Smooth muscle cell (in vitro differentiated cells): ENCODE data around the gene OSBPL3. TPM values are rescaled to one million over a fixed set of nuclear protein-coding genes. Genes with fewer than 3 reads are reported as not detected.

Source experiments
- DNase-seq: peaks from one replicate; lab custom pipeline; 2025; ENCODE audit not compliant: unreplicated experiment; lab: John Stamatoyannopoulos, UW
- H2AFZ ChIP-seq: fragments of 200-600 bp; sonication (generic); 2 replicates; pipeline ENCODE4 v1.6.0; 2016; ENCODE audit warnings: antibody characterized with exemption, low read depth, mild to moderate bottlenecking
- H3F3A ChIP-seq: fragments of 200-600 bp; sonication (generic); 2 replicates; pipeline ENCODE4 v1.6.0; 2017; ENCODE audit warnings: antibody characterized with exemption, low read depth
- H3K27ac ChIP-seq: fragments of 200-600 bp; sonication (generic); 2 replicates; pipeline ENCODE4 v1.5.1; 2016; ENCODE audit warnings: low read depth, mild to moderate bottlenecking
- H3K27me3 ChIP-seq: fragments of 200-600 bp; sonication (generic); 2 replicates; pipeline ENCODE4 v1.6.1; 2016; ENCODE audit warnings: low read depth, mild to moderate bottlenecking
- H3K36me3 ChIP-seq: fragments of 200-600 bp; sonication (generic); 2 replicates; pipeline ENCODE4 v1.5.1; 2016; ENCODE audit warnings: low read depth
- H3K4me1 ChIP-seq: fragments of 200-600 bp; sonication (generic); 2 replicates; pipeline ENCODE4 v1.5.1; 2016; ENCODE audit warnings: low read depth
- H3K4me2 ChIP-seq: fragments of 200-600 bp; sonication (generic); 2 replicates; pipeline ENCODE4 v1.6.0; 2016; ENCODE audit warnings: mild to moderate bottlenecking
- H3K4me3 ChIP-seq: fragments of 200-600 bp; sonication (generic); 2 replicates; pipeline ENCODE4 v1.5.1; 2016; ENCODE audit warnings: mild to moderate bottlenecking
- H3K79me2 ChIP-seq: fragments of 200-600 bp; sonication (generic); 2 replicates; pipeline ENCODE4 v1.6.0; 2016; ENCODE audit warnings: low read depth, mild to moderate bottlenecking
- H3K9ac ChIP-seq: fragments of 200-600 bp; sonication (generic); 2 replicates; pipeline ENCODE4 v1.6.0; 2016; ENCODE audit warnings: low read depth
- H3K9me3 ChIP-seq: fragments of 200-600 bp; sonication (generic); replicated peaks from 2 replicates; pipeline ENCODE4 v1.5.1; 2016; ENCODE audit warnings: low read depth
- H4K20me1 ChIP-seq: fragments of 200-600 bp; sonication (generic); 2 replicates; pipeline ENCODE4 v1.6.0; 2016; ENCODE audit warnings: low read depth
- CTCF ChIP-seq: fragments of 200-600 bp; sonication (generic); IDR thresholded peaks from 2 replicates; pipeline ENCODE4 v1.5.1; 2017; ENCODE audit warnings: borderline replicate concordance, mild to moderate bottlenecking, antibody characterized with exemption; ENCODE audit not compliant: insufficient read depth, poor library complexity, severe bottlenecking
- WGBS: methylation state at CpG from one replicate; pipeline ENCODE4 v1.1.7; 2016; ENCODE audit warnings: low lambda C conversion rate; 5-methylcytosine and 5-hydroxymethylcytosine counted together
- polyA plus RNA-seq: library from polyadenylated mRNA; unstranded; fragments of >200 nt; fragmentation: Nextera tagmentation; extraction: Ambion mirVana; gene quantifications from 2 replicates; pipeline ENCODE4 v1.2.1, GENCODE V29; 2016
- total RNA-seq: library from RNA; depleted of rRNA; stranded (reverse); fragments of >200 nt; gene quantifications from 2 replicates; pipeline ENCODE4 v1.2.3, GENCODE V29; 2014

OSBPL3 gene
- total and polyA plus RNA-seq, 2 experiments from 2014 or later, result 6.2 to 16.3 TPM

- WGBS, result 92% methylated on average over 1 of the region's 1 CpG
- Histone ChIP-seq H3K4me1 (no peaks in the 10 kb centered on the region), H3K9ac (no peak overlapping the region), H2AFZ (no peak overlapping the region), H3K4me2 (no peak overlapping the region), H3K27me3 (no peaks in the 10 kb centered on the region), H4K20me1 (no peaks in the 10 kb centered on the region), H3K27ac (no peak overlapping the region), H3K4me3 (no peak overlapping the region), H3K9me3 (no peaks in the 10 kb centered on the region), H3K79me2 (no peaks in the 10 kb centered on the region), H3K36me3 (no peaks in the 10 kb centered on the region), H3F3A (no peaks in the 10 kb centered on the region)
- no peak for TF ChIP-seq CTCF
- DNase-seq, result no peak
Measured at GRCh38 chr7:24885716-24886115, 94.3 kb downstream of the OSBPL3 start.

- Histone ChIP-seq H3K27me3 (no peaks in the 10 kb centered on the region), H3K9ac (no peak overlapping the region), H3F3A (no peaks in the 10 kb centered on the region), H4K20me1 (no peaks in the 10 kb centered on the region), H3K79me2 (no peaks in the 10 kb centered on the region), H3K4me1 (no peaks in the 10 kb centered on the region), H3K4me2 (no peak overlapping the region), H3K9me3 (no peaks in the 10 kb centered on the region), H3K4me3 (no peak overlapping the region), H2AFZ (no peak overlapping the region), H3K36me3 (no peaks in the 10 kb centered on the region), H3K27ac (no peak overlapping the region)
- TF ChIP-seq CTCF, result no peak
- DNase-seq, result no peak
- 98% methylated on average over 2 of the region's 2 CpGs for WGBS
Measured at GRCh38 chr7:24885305-24885704, 94.7 kb downstream of the OSBPL3 start.

GRCh38 chr7:24884401-24884800, 95.6 kb downstream of the OSBPL3 start:
- no peaks in the 10 kb centered on the region for H3F3A ChIP-seq
- no peak overlapping the region for H3K27ac ChIP-seq
- no peak overlapping the region for H3K4me2 ChIP-seq
- no peak for TF ChIP-seq CTCF
- H2AFZ ChIP-seq, result no peak overlapping the region
- no peaks in the 10 kb centered on the region for H3K9me3 ChIP-seq
- WGBS, result 82% methylated on average over 6 of the region's 6 CpGs
- no peak for DNase-seq
- no peaks in the 10 kb centered on the region for H3K4me1 ChIP-seq
- H3K4me3 ChIP-seq, result no peak overlapping the region
- no peaks in the 10 kb centered on the region for H3K79me2 ChIP-seq
- H3K9ac ChIP-seq, result no peak overlapping the region
- no peaks in the 10 kb centered on the region for H3K36me3 ChIP-seq
- peaks cover 4% of the 10 kb centered on the region for H4K20me1 ChIP-seq
- no peaks in the 10 kb centered on the region for H3K27me3 ChIP-seq

- Histone ChIP-seq H3F3A (no peaks in the 10 kb centered on the region), H3K36me3 (no peaks in the 10 kb centered on the region), H3K9ac (no peak overlapping the region), H3K9me3 (no peaks in the 10 kb centered on the region), H3K4me3 (no peak overlapping the region), H3K4me1 (no peaks in the 10 kb centered on the region), H3K27me3 (no peaks in the 10 kb centered on the region), H3K27ac (no peak overlapping the region), H2AFZ (no peak overlapping the region), H3K79me2 (no peaks in the 10 kb centered on the region), H3K4me2 (no peak overlapping the region), H4K20me1 (peaks cover 5% of the 10 kb centered on the region)
- 85% methylated on average over 1 of the region's 1 CpG for WGBS
- DNase-seq, result no peak
- no peak for TF ChIP-seq CTCF
Measured at GRCh38 chr7:24883622-24884013, 96.4 kb downstream of the OSBPL3 start.
